HG02759 (cell line): Measurements from ENCODE around the gene PLK1.
"Not testable (repeated sequence)": the region's sequence is repeated elsewhere in the genome, so short reads cannot be mapped to it uniquely, and the experiment has no call there.

ENCODE experiments used
- ATAC-seq: cut with Tn5 transposase; IDR thresholded peaks from one replicate; pipeline ENCODE4 v1.9.1; 2021; ENCODE audit warnings: mild to moderate bottlenecking, moderate library complexity; ENCODE audit not compliant: unreplicated experiment

PLK1 gene

GRCh38 chr16:23706439-23706838 lies 27.8 kb downstream of the PLK1 start:
- no peak for ATAC-seq

GRCh38 chr16:23709536-23709935 lies 30.8 kb downstream of the PLK1 start:
- ATAC-seq: no peak

GRCh38 chr16:23710008-23710407 lies 31.3 kb downstream of the PLK1 start:
- no peak for ATAC-seq

- ATAC-seq: no peak
Observed at GRCh38 chr16:23710504-23710903, 31.8 kb downstream of the PLK1 start.

- no peak for ATAC-seq
Observed at GRCh38 chr16:23711785-23712184, 33.1 kb downstream of the PLK1 start.

GRCh38 chr16:23712976-23713375 lies 34.3 kb downstream of the PLK1 start, which contains the start of gene ERN2:
Gene ERN2, minus strand, starts transcription at chr16:23713222. Its CDS starts 35 bp downstream, at chr16:23713187.
- ATAC-seq: no peak

GRCh38 chr16:23716484-23716883 lies 37.8 kb downstream of the PLK1 start:
- ATAC-seq: no peak

- ATAC-seq: not testable (repeated sequence)
Observed at GRCh38 chr16:23722613-23723240, 44.0 kb downstream of the PLK1 start.

- ATAC-seq: no peak
Observed at GRCh38 chr16:23724096-23724784, 45.6 kb downstream of the PLK1 start.

- no peak for ATAC-seq
Observed at GRCh38 chr16:23724785-23725131, 46.1 kb downstream of the PLK1 start.

- no peak for ATAC-seq
Observed at GRCh38 chr16:23726710-23727109, 48.0 kb downstream of the PLK1 start.

- no peak for ATAC-seq
Observed at GRCh38 chr16:23728112-23728477, 49.4 kb downstream of the PLK1 start.

- no peak for ATAC-seq
Observed at GRCh38 chr16:23729503-23730424, 51.1 kb downstream of the PLK1 start.

- no peak for ATAC-seq
Observed at GRCh38 chr16:23734176-23734893, 55.6 kb downstream of the PLK1 start.

GRCh38 chr16:23737423-23738028 lies 58.8 kb downstream of the PLK1 start:
- not testable (repeated sequence) for ATAC-seq

- no peak for ATAC-seq
Observed at GRCh38 chr16:23739516-23739915, 60.8 kb downstream of the PLK1 start.
